Embryonic facial prominence (tissue), 1 donor: ENCODE data around the gene CSTF2T.

Experiments
- DNase-seq: peaks from one replicate; pipeline ENCODE4 v3.0.0-alpha.2; 2016; ENCODE audit errors: extremely low spot score

CSTF2T gene

DNA sequence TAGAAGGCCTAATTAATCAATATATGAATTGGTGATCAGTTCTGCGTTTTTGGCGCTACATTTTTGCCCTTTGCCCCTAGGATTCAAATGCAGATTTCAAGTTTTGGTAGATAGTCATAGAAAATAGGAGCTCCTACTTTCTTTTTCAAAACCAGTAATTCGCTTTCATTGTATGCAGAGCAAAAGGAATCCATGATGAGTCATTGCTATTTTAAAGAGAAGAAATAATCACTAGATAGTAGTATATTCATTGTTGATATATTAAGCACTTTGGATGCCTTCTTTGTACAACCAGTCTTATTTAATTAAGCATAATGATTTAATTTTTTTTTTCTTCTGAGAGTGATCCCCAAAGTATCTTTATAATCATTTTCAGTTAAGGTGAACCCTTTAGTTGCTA, 50.3 kb downstream of the CSTF2T start:
- no peak for DNase-seq
